ENCODE measurements around the gene DGKG. TPM values are rescaled to one million over a fixed set of nuclear protein-coding genes. Genes with fewer than 3 reads are reported as not detected.

The DGKG gene
- total RNA-seq, 1 donor from 2014 or later, result 65.7 TPM

DNA sequence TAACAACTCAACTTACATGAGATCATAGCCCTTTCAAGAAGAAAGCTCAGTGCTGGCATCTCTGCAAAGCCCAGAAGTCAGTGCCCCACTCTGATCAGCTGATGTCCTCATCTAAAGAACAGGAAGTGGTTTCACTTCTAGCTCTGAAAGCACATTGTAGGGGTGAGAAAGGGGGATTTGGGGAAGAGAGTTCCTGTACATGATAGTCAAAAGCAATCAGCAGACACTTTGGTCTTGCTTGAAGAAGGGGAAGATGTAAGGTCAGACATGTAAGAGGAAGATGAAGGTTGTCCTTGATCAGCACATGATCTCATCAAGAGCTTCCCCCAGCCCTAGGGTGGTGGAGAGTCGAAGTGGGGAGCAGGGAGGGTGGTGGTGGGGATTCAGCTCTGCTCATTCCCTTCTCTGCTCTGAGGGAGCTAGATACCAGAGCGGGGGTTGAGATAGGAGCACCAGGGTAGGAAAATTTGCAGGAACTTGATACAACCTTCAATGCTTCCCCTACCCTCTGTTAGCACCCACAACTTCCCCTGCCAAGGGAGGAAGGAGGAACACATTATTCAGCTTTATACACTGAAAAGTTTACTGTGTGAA lies 176.7 kb downstream of the DGKG start:
- intact Hi-C loops (cut with micrococcal nuclease), result no loop called here
- DNase-seq, result no peak
- no peaks in the 10 kb centered on the region for H3K4me1 ChIP-seq
- H3K27me3 ChIP-seq (ENCODE audit: low read depth), result no peaks in the 10 kb centered on the region
- H3K36me3 ChIP-seq, result no peaks in the 10 kb centered on the region
- H3K4me3 ChIP-seq, result no peak overlapping the region
- peak overlapping the region; percentile 52 for H3K27ac ChIP-seq (replicated peaks)
- H3K9me3 ChIP-seq (replicated peaks), result no peaks in the 10 kb centered on the region
- no peak for TF ChIP-seq CTCF (IDR thresholded peaks at IDR 0.05; ENCODE audit: borderline replicate concordance)

- intact Hi-C loops (cut with micrococcal nuclease), result no loop called here
- H3K9me3 ChIP-seq (replicated peaks), result no peaks in the 10 kb centered on the region
- no peaks in the 10 kb centered on the region for H3K4me1 ChIP-seq
- TF ChIP-seq CTCF (IDR thresholded peaks at IDR 0.05; ENCODE audit: borderline replicate concordance), result no peak
- H3K27me3 ChIP-seq (ENCODE audit: low read depth), result no peaks in the 10 kb centered on the region
- H3K4me3 ChIP-seq, result no peak overlapping the region
- no peaks in the 10 kb centered on the region for H3K36me3 ChIP-seq
- no peak for DNase-seq
- H3K27ac ChIP-seq (replicated peaks), result peak overlapping the region; percentile 52
These were observed 178.0 kb downstream of the DGKG start for GRCh38 chr3:186184021-186184420.

DNA sequence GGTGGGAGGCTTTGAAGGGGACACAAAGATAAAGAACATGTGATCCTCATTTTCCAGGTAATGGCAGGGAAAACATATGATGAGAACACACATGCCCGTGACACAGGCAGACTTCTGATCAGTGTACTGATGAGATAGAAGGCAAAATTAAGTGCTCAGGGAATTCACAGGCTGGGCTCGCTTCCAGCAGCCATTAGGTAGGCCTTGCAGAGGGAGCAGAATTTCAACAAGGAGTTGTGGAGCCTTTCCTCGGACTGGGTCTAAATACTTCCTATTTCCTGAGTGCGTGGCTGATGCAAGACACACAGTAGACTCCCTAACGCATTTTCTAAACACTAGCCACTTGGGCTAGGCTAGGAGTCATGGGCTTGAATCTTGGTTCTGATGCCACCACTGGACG lies 179.2 kb downstream of the DGKG start:
- peaks cover 11% of the 10 kb centered on the region for H3K36me3 ChIP-seq
- TF ChIP-seq CTCF (IDR thresholded peaks at IDR 0.05; ENCODE audit: borderline replicate concordance), result no peak
- H3K9me3 ChIP-seq (replicated peaks), result no peaks in the 10 kb centered on the region
- no peaks in the 10 kb centered on the region for H3K4me1 ChIP-seq
- H3K27me3 ChIP-seq (ENCODE audit: low read depth), result no peaks in the 10 kb centered on the region
- no peak overlapping the region for H3K27ac ChIP-seq (replicated peaks)
- no peak for DNase-seq
- H3K4me3 ChIP-seq, result no peak overlapping the region
- intact Hi-C loops (cut with micrococcal nuclease), result no loop called here

DNA sequence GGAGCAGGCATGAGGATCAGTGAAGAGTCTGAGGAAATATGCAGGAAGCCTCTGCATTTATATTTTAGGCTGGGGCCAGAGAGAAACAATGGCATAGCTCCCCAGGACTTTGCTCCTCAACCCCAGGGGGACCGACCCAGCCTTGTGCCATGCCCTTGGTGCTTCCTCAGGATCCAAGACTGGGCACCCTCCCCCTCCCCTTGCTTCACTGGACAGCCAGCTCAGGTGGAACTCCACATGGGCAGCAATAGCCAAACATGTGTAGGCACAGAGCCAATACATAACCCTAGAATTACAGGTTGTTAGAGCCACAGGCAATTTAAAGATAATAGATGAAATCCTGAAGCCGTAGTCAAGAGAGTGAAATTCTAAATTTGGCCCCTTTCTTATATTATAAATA lies 180.1 kb downstream of the DGKG start:
- Histone ChIP-seq H3K27ac (replicated peaks) (no peak overlapping the region), H3K4me3 (no peak overlapping the region), H3K27me3 (ENCODE audit: low read depth) (no peaks in the 10 kb centered on the region), H3K36me3 (peaks cover 11% of the 10 kb centered on the region), H3K4me1 (no peaks in the 10 kb centered on the region), H3K9me3 (replicated peaks) (no peaks in the 10 kb centered on the region)
- intact Hi-C loops (cut with micrococcal nuclease), result no loop called here
- TF ChIP-seq CTCF (IDR thresholded peaks at IDR 0.05; ENCODE audit: borderline replicate concordance), result no peak
- no peak for DNase-seq

GRCh38 chr3:186180891-186181481 lies 181.0 kb downstream of the DGKG start:
- no peak for TF ChIP-seq CTCF (IDR thresholded peaks at IDR 0.05; ENCODE audit: borderline replicate concordance)
- no peak overlapping the region for H3K27ac ChIP-seq (replicated peaks)
- no peak overlapping the region for H3K4me3 ChIP-seq
- intact Hi-C loops (cut with micrococcal nuclease), result no loop called here
- H3K36me3 ChIP-seq, result peaks cover 11% of the 10 kb centered on the region
- DNase-seq, result no peak
- no peaks in the 10 kb centered on the region for H3K9me3 ChIP-seq (replicated peaks)
- no peaks in the 10 kb centered on the region for H3K4me1 ChIP-seq
- no peaks in the 10 kb centered on the region for H3K27me3 ChIP-seq (ENCODE audit: low read depth)
